Left lobe of liver (tissue), 2 donors: ENCODE data around the gene CALHM4. TPM values are rescaled to one million over a fixed set of nuclear protein-coding genes. Genes with fewer than 3 reads are reported as not detected.
"Not testable (repeated sequence)": the region's sequence is repeated elsewhere in the genome, so short reads cannot be mapped to it uniquely, and the experiment has no call there.

Experiments used
- ATAC-seq: fragments of 200-7000 bp; cut with Tn5 transposase; one replicate; pipeline ENCODE4 v1.9.1; 2020; ENCODE audit warnings: mild to moderate bottlenecking, moderate library complexity
- DNase-seq: peaks from one replicate; pipeline ENCODE4 v3.0.0-alpha.2; 2020; ENCODE audit warnings: low spot score
- total RNA-seq: library from RNA; stranded (reverse); gene quantifications from one replicate; pipeline ENCODE4 v1.2.1, GENCODE V29; 2021
- donor health status: DM: no; HTN: no; CAD: no; lungs with moderate emphysema.
- donor health status: DM: no; HTN: yes; CAD: no.

The CALHM4 gene
- total RNA-seq, 1 donor from 2014 or later = not detected

DNA sequence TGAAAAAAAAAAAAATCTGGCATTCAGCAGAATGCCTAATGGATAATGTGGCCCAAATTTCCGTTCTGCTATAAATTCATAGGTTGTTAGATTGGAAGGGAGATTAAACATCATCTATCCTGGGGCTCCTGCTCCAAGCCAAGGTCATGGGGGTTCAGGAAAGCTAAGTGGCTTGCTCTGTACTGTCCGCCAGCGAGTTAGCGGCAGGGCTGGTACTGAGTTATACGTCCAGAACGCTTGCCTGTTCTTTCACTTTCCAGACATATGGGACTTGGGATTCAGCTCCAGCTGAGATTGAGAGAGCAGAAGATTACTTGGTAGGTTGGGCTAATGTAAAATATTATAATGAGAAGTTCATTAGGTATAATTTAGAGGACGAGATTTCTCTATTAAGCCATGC lies 18.6 kb downstream of the CALHM4 start:
- ATAC-seq (peak; percentile 22), DNase-seq (no peak)

DNA sequence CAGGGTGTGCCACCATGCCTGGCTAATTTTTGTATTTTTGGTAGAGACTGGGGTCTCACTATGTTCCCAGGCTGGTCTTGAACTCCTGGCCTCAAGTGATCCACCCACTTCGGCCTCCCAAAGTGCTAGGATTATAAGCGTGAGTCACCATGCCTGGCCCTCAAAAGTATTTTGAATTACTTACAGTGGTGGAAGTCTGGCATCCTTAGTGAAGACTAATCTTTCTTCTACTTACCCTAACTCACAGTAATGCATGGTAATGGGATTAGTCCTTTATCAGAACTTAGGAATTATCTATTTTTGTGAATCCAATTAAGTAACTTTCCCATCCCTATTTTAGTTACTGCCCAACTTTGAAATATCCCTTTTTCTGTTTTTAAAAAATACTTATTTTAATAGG lies 21.7 kb downstream of the CALHM4 start:
- DNase-seq (no peak), ATAC-seq (no peak)

DNA sequence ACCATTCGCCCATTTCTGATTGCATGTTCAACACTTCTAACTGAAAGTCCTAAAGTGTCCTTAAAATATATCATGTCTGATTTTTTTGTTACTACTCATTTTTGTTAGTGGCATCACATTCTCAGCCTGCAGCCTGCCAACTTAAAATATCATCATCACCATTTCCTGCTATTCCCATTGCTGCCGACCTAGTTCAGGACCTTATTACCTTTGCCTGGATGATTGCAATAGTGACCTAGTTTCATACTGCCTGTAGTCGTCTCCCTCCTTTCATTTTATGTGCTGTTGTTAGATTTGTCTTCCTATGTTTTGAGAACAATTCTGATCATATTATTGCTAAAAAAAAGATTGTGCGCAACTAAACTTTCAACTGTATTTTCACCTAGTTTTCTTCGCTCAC lies 23.9 kb downstream of the CALHM4 start:
- DNase-seq (no peak), ATAC-seq (peak; percentile 92)

DNA sequence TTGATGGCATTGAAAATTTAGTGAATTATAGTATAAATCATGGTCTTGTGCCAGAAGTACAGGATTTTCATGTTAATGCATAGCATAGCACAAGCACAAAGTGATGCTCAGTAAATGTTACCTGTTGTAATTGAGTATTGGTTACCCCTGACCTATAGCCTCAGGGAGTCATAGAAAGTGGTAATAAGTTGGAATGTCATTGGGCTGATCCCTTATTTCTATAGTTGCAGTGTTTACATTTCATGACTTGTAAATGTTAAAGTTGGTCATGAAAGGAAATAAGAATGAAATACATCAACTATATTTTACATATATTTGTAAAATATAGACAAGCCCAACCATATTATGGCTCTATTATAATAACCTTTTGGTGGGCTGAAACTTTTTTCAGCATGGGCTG lies 24.8 kb downstream of the CALHM4 start:
- no peak for DNase-seq
- ATAC-seq = no peak

DNA sequence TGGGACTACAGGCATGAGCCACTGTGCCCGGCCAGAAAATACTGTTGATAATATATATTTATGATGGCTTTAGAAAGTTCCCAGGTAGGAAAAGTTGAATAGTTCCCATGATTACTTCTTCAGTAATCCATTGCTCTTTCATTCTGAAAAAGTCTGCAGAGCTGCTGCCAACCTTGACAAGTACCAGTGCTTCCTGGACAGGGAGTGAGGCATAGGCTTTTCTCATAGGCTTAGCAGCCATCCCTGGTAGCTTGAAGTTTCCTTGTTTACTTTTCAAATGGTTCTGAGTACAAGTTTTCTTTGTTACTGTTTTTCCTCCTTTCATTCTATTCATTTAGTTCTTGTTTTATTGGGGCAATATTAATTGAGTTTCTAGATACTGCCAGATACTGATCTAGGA lies 25.6 kb downstream of the CALHM4 start:
- ATAC-seq (no peak), DNase-seq (no peak)

DNA sequence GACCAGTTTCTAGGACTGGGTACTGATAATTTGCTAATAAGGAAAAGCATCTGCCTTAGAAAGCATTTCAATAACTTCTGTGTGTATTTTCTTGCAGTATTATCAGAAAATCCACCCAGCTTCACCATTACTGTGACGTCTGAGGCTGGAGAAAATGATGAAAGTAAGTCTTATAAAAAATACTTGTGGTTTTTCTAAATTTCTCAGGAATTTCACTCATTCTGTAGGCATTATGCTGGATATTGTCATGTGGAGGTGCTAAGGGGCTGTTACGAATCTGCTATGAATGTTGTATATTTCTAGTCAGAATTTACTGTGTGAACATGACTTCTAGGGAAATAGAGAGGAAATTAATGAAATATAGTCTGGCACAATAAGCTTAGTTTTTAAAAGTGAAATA lies 26.6 kb downstream of the CALHM4 start:
- no peak for ATAC-seq
- no peak for DNase-seq

DNA sequence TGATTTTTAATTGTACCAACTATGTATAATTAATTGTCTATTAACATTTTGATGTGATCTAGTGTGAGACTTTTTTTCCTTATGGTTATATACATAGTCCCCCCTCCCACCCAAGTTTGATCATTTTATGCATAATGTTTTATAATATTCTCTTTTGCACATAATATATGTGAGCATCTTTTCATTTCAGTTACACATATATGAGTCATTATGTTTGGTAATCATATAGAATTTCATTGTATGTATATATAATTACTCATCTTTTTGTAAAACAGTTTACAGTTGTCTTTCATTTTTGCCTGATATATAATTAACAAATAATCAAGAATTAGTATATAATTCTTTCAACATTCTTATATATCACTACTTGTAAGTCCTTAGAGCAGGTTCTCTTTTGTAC lies 32.7 kb downstream of the CALHM4 start:
- DNase-seq (no peak), ATAC-seq (no peak)

DNA sequence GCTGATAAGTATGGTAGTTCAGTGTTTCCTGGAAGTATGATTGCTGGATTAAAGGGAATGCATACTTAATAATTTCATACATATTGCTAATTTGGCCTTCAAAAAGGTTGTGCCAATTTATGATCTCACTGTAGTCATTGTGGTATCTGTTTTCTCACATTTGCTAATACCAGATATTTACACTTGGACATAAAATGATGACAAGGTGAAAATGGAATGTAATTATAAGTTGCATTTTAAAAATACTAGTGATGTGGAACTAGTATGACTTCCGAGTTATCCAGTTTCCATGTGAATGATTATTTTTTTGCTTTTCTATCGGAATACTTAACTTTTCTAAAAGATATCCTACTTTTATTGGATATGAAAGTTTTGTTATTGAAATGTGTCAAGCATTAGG lies 33.2 kb downstream of the CALHM4 start:
- no peak for DNase-seq
- no peak for ATAC-seq

DNA sequence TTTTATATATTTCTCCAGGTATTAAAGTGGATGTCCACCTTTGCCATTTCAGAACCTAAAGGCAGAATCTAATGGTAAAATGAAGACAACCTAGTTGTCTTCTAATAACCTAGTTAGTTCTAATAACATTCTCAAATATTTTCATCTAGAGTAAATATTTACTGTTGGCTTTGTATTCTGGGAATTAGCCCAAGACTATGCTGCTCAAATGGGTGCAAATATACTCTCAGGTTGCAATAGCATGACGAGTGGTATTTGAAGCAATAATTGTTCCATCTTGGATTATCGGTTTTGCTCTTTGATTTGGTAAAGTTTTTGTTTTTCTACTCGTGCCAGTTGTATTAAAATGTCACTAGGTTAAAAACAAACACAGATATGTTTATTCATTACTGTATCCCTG lies 41.7 kb downstream of the CALHM4 start:
- ATAC-seq = no peak
- DNase-seq = no peak

DNA sequence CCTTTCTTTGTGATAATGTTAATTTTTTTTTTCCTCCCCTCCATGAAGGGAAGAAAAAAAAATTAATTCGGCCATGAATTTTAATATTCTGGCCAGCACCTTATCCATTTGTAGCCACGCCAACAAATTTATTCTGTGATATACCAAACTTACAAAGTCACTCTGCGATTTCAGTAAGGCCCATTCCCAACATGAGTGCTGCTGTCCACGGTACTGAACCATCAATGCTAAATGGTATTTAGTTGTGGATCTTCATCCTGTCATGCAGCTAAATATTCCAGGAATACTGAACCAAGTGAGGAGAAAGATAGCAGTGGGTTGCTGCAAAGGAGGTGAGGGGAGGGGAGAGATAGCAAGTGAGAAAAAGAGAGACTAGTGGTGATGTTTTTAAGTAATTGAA lies 43.3 kb downstream of the CALHM4 start:
- DNase-seq = no peak
- ATAC-seq = no peak

DNA sequence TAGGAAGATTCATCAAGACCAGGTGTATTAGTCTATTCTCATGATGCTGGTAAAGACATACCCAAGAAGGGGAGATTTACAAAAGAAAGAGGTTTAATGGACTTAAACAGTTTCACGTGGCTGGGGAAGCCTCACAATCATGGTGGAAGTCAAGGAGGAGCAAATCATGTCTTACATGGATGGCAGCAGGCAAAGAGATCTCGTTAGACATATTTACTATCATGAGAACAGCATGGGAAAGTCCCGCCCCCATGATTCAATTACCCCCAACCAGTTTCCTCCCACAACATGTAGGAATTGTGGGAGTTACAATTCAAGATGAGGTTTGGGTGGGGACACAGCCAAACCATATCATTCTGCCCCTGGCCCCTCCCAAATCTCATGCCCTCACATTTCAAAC lies 50.4 kb downstream of the CALHM4 start:
- DNase-seq, ATAC-seq: not testable (repeated sequence)

DNA sequence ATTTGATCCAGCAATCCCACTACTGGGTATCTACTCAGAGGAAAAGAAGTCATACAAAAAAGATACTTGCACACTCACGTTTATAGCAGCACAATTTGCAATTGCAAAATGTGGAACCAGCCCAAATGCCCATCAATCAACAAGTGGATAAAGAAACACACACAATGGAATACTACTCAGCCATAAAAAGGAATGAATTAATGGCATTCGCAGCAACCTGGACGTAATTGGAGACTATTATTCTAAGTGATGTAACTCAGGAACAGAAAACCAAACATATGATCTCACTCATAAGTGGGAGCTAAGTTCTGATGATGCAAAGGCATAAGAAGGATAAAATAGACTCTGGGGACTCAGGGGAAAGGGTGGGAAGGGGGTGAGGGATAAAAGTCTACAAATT lies 51.3 kb downstream of the CALHM4 start:
- DNase-seq, ATAC-seq: not testable (repeated sequence)

DNA sequence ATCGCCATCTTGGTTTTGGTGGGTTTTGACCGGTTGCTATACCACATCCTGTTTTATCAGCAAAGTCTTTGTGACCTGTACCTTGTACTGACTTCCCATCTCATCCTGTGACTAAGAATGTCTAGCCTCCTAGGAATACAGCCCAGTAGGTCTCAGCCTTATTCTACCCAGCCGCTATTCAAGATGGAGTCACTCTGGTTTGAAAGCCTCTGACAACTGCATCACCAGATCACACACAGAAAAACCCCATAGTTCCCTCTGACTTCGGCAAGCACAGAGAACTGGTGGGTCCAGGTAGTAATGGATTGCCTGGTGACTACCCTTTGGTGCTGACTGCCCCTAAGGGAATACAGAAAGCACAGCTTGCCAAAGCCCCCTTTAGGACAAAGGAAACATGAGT lies 52.4 kb downstream of the CALHM4 start:
- ATAC-seq = no peak
- no peak for DNase-seq

Other genes starting within 250 kb of the CALHM4 start
- 11.7 TPM for gene DSE, start 182.8 kb upstream of the CALHM4 start, total RNA-seq
- 2.2 TPM for gene CALHM6, start 92.4 kb upstream of the CALHM4 start, total RNA-seq
- 0.20 TPM for gene CALHM5, start 42.1 kb upstream of the CALHM4 start, total RNA-seq
- gene TRAPPC3L, start 8.1 kb upstream of the CALHM4 start, total RNA-seq = not detected
- gene RWDD1, start 17.8 kb downstream of the CALHM4 start, total RNA-seq = 15.2 TPM
- not detected for gene RSPH4A, start 62.7 kb downstream of the CALHM4 start, total RNA-seq
- 3.9 TPM for gene ZUP1, start 115.0 kb downstream of the CALHM4 start, total RNA-seq
- gene KPNA5, start 127.5 kb downstream of the CALHM4 start, total RNA-seq = 1.7 TPM
- 0.63 TPM for gene FAM162B, start 212.0 kb downstream of the CALHM4 start, total RNA-seq